ENCODE measurements around the gene ZNF146.

DNA sequence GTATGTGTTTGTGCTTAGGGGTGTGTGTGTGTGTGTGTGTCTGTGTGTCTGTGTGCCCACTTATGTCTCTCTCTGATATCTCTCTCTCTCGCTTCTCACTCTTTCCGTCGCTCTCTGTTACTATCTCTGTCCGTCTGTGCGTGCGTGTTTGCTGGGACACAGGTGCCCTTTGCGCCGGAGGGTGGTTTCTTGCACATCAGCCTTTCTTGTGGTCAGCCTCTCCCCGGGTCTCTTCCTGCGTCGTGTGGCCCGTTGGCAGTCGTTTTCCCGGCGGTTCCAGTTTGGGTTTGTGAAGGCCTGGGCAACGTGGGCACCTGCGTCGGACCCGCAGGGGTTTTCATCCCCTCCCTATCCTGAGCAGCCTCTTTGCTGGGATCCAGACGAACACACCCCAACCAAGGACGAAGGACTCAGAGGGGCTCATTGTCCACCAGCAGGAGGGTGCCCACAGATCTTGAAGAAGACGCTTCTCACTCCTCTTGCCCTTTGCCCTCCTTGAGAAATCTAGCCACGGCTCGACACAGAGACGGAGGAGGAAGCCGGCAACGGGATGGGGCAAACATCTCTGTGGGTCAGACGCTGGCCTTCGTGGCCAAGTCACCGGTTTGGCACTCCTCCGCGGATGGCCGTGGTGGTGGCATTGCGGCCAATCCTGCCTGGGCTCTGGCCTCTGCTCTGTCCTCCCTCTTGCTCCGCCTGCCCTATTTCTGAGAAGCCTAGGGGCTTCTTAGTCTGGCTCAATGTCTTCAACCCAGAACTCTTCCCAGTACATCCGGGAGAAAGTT, 52.3 kb downstream of the ZNF146 start:
- TF ChIP-seq, protein P1, sequence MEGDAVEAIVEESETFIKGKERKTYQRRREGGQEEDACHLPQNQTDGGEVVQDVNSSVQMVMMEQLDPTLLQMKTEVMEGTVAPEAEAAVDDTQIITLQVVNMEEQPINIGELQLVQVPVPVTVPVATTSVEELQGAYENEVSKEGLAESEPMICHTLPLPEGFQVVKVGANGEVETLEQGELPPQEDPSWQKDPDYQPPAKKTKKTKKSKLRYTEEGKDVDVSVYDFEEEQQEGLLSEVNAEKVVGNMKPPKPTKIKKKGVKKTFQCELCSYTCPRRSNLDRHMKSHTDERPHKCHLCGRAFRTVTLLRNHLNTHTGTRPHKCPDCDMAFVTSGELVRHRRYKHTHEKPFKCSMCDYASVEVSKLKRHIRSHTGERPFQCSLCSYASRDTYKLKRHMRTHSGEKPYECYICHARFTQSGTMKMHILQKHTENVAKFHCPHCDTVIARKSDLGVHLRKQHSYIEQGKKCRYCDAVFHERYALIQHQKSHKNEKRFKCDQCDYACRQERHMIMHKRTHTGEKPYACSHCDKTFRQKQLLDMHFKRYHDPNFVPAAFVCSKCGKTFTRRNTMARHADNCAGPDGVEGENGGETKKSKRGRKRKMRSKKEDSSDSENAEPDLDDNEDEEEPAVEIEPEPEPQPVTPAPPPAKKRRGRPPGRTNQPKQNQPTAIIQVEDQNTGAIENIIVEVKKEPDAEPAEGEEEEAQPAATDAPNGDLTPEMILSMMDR (IDR thresholded peaks at IDR 0.05), result no peak
- no peak for TF ChIP-seq POLR2A (IDR thresholded peaks at IDR 0.05)

Measured in esophagus squamous epithelium (tissue), 4 donors.